Upper lobe of left lung (tissue), 4 donors: Measurements from ENCODE around the gene MOG.

Experiments used
- POLR2A ChIP-seq, 4 donors: fragments of 450-650 bp; IDR thresholded peaks; one replicate each; pipeline ENCODE4 v1.5.1; 2016 to 2017; ENCODE audit warnings: antibody characterized with exemption in 4 of 4, mild to moderate bottlenecking in 2 of 4
- POLR2AphosphoS5 ChIP-seq, 2 donors: sonication (generic); formaldehyde crosslinking; IDR thresholded peaks; one replicate each; pipeline ENCODE4 v1.5.1; 2017; ENCODE audit warnings: antibody characterized with exemption in 2 of 2
- TF ChIP-seq, protein P1 (sequence below), 6 experiments: fragments of 450-650 bp in 4 of 6; fragments of 200-600 bp in 2 of 6; sonication (generic) in 2 of 6; IDR thresholded peaks; one replicate each; pipeline ENCODE4 v1.5.1; 2016 to 2019; ENCODE audit warnings: antibody characterized with exemption in 6 of 6

DNA sequence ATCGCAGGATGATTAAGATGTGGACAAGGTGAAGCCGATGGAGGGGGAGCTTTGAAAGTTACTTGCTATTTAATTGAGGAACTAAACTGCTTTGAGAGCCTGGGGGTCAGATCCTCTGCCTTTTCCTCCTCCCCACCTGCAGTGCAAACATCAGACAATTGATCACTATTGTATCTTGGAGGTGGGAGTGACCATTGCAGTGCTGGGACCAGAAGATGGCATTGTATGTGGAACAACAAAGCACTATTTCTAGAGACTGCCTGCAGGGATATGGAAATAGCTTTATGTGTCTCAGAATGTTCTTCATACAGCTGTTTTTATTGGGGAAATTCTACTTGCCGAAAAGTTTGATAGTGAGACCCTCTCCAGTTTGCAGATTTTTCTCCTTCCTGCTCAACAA lies 4.2 kb downstream of the MOG start:
- TF ChIP-seq POLR2A (IDR thresholded peaks at IDR 0.05) (no peak), POLR2AphosphoS5 (IDR thresholded peaks at IDR 0.05) (no peak)
- TF ChIP-seq, protein P1, sequence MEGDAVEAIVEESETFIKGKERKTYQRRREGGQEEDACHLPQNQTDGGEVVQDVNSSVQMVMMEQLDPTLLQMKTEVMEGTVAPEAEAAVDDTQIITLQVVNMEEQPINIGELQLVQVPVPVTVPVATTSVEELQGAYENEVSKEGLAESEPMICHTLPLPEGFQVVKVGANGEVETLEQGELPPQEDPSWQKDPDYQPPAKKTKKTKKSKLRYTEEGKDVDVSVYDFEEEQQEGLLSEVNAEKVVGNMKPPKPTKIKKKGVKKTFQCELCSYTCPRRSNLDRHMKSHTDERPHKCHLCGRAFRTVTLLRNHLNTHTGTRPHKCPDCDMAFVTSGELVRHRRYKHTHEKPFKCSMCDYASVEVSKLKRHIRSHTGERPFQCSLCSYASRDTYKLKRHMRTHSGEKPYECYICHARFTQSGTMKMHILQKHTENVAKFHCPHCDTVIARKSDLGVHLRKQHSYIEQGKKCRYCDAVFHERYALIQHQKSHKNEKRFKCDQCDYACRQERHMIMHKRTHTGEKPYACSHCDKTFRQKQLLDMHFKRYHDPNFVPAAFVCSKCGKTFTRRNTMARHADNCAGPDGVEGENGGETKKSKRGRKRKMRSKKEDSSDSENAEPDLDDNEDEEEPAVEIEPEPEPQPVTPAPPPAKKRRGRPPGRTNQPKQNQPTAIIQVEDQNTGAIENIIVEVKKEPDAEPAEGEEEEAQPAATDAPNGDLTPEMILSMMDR (IDR thresholded peaks at IDR 0.05) = no peak
